ENCODE measurements around the gene ZNF692.

The ZNF692 gene

DNA sequence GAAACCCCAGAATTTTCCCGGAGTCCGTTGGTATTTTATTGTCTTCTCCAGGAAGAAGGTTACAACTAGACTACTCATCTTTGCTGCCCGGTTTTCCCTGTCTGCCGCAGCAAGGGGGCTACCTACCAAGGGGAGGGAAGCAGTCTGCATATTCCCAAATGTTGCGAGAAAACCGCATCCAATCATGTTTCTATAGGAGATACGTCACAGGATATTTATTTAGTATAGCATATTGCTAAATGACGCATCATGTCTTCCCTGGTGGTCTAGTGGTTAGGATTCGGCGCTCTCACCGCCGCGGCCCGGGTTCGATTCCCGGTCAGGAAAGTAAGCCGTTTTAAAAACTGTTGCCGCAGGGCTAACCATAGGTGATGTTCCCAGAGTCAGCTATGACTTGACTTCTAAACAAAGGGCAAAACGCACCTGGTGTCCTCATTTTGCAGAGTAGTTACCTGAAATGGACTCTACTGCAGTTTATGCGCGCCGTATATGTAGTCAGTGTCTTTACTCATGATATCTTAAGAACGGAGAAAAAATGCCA lies 15.2 kb upstream of the ZNF692 start:
- peak; percentile 53 to 90 (median 78) for DNase-seq

DNA sequence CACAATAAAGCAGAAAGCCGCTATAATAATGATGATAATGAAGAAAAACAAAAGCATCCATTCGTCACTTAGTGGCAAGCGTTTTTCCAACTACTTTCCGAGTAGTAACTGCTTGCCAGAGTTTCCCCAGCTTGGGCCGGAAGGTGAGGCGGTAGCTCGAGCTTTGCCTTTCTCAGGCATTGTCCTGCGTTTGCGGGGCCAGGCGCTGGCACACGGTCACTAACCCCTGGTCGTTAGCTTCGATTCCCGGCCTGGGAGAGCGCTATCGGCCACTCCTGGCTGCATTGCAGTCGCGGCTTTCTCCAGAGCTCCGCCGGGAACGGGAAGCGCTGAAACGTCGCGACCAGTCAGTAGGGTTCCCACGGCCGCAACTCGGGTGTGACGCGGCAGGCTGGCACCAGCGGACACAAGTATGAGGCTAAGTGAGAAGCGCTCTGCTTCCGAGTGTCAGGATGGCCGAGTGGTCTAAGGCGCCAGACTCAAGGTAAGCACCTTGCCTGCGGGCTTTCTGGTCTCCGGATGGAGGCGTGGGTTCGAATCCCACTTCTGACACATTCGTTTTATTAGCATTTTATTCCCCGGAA lies 14.6 kb upstream of the ZNF692 start:
- DNase-seq: peak; percentile 58 to 95 (median 88)

GRCh38 chr1:248872752-248873408 lies 14.0 kb upstream of the ZNF692 start:
- peak in 2 of 5 experiments; percentile 42 to 51 for DNase-seq

- no peak for DNase-seq
These were observed 13.0 kb upstream of the ZNF692 start for GRCh38 chr1:248871837-248872401.

DNA sequence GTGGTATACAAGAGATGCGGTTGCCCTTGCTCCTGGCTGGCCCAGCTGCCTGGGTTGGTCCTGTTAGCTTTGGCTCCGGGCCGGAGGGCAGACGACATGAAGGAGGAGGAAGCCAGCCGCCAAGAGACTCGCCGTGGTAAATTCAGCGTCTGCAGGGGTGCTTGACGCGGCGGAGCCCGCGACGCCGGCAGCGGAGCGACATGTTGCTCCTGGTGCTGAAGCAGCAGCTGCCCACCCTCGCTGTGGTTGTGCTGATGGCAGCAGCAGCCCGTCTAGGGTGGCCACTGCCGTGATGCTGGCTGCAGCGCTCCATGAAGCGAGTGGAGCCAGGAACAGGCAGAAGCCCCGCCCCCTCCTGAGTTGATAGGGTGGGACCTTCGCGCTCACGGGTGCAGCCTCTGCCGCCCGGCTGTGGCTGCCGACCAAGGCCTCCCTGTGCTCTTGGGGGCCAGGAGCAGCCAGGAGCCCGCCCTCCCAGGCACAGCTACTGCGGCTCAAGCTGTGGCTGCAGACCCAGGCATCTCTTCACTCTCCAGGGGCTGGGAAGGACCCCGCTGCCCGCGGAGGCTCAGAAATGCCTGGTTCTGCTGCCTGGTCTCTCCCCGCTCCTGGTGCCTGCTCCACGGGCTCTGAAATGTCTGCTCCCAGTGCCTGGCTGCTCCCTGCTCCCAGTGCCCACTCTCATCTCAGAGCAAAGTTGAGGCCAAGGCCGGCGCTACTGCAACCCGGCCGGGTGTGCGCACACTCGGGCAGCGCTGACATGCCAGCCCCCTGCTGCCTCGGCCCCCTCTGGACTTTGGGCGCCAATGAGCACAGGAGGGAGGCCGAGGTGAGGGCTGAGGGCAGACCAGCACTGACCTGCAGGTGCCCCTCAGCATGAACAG lies 4.4 kb upstream of the ZNF692 start:
- DNase-seq: peak; percentile 65 to 87 (median 71)

- no peak for DNase-seq
These were observed 3.8 kb upstream of the ZNF692 start for GRCh38 chr1:248862695-248862997.

DNA sequence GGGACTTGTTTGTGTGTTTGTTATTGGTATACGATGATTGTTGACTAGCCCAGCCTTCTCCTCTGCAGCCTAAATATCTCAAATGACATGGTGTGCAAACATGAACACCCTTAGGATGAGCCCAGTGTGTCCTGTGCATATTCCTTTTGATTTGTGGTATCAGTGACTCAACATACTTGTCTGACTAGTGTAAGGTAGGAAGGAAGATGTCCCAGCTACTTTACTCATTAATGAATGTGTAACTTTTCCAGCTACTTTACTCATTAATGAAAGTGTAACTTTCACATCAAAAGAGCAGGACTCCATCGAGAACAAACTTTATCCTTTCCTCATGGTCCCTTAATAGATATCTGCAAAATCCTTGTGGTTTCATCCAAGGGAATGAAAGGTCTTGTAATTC lies 2.7 kb upstream of the ZNF692 start:
- DNase-seq: no peak

GRCh38 chr1:248860007-248860406 lies 1.1 kb upstream of the ZNF692 start:
- DNase-seq: no peak

DNA sequence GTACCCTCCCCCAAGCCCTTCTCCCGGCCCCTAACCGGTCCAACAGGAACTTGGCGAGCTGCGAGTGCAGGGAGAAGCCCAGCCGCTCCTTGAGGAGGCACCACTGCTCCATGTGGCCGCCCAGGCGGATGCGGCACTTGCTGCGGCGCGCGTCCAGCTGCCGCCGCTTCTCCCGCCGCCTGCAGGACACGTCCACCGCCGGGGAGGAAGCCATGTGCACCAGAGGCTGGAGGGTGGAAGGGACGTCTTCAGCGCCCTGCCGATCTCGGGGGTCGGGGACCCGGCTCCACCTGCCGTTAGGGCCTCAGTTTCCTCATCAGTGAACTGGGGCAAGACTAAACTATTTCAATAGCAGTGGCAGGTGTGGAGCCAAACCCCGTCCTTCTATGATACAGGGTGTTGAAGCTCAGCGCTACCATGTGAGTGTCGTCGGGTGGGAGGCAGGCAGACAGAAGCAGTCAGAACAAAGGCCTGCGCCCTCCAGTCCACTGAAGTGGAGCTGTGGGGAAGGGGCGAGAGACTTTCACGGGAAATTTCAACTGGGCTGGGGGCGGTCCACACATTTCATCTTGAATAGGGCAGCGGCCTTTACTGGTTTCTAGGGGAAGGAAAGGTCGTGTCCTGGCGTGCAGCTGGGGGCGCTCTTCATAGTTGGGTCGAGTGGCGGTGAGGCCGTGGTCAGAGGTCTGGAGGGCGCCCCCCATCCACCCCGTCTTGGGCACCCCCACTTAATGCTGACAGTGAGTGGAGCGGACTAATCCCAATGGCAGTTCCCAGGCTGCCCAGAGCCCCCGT lies 592 bp downstream of the ZNF692 start:
- peak in 1 of 5 experiments; percentile 56 for DNase-seq

GRCh38 chr1:248857749-248858095 lies 1.2 kb downstream of the ZNF692 start:
- DNase-seq: no peak

- no peak for DNase-seq
These were observed 1.7 kb downstream of the ZNF692 start for GRCh38 chr1:248857201-248857600.

DNA sequence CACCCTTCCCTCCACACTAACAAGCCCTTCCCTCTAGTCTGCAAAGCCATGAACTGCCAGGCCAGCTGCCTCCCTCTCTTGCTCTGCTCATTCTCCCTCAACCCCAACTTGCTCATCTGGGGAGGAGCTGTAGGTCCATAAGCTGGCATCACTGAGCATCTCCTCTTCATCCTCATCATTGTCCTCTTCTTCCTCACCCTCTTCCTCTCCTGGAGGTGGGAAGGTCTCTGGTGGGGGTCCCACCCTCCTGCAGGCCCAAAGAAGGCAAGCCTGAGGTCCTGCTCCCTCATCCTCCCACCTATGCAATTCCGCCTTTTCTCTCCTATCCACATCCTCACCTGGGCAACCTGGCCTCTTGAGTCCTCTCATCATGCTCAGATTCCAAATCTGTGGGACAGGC lies 2.7 kb downstream of the ZNF692 start:
- DNase-seq: no peak

DNA sequence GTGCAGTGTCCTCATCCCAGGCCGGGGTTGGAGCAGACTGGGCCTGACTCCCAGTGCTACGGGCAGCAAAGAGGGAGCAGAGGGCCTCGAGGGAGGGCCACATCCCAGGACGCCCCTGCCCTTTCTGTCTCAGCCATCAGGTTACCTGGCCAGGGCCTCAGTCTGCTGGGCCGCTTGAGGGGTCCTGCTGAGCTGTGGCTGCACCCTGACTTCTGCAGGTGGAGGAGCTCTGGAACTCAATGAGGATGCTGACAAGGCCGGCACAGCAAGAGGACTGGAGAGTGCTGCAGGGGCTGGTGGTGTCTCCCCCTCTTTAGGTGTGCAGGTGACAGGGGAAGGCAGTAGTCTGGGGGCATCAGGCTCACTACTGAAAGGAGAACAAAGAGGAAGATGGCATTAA lies 3.3 kb downstream of the ZNF692 start:
- no peak for DNase-seq

GRCh38 chr1:248853663-248854375 lies 5.1 kb downstream of the ZNF692 start:
- peak in 1 of 5 experiments; percentile 75 for DNase-seq

DNA sequence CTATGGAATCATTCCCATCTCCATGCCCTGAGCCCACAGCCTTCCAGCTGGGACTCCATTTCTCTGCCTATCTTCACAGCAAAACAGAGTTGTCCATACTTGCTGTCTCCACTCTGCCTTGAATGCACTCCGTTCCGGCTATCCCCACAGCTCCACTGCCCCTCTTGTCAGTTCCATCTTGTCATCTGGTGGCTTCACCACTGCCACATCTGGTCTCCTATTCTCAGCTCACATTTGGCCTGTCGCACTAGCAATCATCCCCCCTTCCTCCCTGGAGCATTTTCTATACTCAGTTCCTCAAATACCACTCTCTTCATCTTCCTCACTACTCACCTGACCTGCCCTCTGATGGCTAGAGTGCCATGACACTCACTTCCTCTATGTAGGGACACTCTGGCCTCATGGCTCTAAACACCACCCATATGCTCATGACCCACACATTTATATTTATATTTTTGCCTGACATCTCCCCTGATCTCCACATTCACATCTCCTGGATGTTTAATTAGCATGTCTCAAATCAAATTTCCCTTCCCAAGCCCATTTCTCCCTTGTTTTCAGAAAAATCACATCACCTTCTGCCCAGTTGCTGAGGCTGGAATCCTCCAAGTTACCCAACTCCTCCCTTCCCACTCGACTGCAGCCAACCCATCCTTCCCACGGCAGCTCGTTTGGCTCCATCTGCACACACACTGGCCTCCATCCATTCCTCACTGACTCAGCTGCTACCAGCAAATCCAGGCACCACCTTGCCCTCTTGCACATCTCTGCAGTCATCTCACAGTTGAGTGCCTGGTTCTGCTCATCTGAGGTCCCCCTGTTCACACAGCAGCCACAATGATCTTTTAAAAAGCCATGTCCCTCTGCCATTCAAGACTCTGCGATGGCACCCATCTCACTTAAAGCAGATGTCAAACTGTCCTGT lies 6.1 kb downstream of the ZNF692 start:
- DNase-seq: no peak

GRCh38 chr1:248851390-248851789 lies 7.5 kb downstream of the ZNF692 start:
- DNase-seq: no peak

DNA sequence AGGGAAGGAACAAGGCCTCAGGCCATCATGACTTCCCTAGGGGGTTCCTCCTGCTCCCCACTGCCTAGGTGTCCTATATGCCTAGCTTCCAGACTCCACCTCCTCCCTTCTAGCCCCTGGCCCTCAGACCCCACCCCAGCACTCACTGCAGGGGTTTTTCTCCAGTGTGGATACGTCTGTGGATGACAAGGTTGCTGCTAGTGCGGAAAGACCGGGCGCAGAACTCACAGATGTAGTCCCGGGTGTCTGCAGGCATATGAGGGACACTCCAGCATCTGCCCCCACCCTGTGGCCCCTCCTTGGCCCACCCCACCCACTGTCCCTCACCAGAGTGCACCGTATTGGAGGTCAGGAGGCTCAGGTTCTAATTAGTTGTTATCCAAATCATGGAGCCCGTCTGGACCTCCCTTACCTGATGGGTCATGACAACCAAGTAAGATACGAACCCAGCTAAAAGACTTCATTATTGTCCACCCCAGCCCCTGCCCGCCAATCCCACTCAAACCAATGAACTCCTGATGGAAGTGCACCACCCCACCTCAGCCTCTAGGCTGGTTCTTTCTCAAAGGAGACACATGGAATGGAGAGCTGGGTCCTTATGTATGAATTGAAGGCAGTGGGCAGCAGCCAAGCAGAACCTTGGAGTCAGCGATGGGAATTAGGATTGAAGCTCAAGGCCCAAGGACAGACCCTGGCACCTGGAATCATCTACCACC lies 8.2 kb downstream of the ZNF692 start:
- no peak for DNase-seq

DNA sequence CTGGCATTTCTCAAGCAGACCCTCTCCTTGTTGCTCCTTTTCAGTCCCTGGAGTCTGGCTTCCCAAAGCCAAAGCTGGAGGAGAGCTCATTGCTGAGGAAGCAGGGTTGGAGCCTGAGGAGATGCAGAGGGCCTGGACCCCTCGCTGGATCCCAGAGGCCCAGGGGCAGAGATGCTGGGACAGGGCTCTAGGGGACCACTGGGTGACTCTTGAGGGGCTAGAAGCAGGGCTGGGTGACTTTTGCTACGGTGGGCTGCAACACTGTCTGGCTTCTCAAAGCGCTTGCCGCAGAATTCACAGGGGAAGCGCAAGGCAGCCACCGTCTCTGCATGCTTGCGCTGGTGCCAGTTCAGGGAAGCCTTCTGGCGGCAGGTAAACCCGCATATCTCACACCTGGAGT lies 8.8 kb downstream of the ZNF692 start:
- DNase-seq: no peak

GRCh38 chr1:248849637-248850036 lies 9.2 kb downstream of the ZNF692 start:
- no peak for DNase-seq

DNA sequence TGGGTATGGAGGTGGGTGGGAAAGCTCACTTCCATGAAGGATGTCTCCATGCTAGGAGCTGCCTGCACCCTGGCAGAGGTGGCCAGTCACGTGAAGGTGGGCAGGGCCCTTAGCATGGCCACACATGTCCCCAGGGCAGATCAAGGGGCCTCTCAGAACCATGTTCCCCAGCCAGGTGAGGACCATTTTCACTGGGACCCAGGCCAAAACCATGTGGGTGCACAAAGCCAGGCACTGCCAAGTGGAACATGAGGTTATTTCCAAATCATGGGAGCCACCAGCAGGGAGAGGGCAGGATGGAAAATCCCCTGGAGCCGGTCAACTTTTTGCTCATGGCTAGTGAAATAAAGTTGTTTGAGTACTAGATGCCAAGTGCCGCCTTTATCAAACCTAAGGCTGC lies 9.7 kb downstream of the ZNF692 start:
- DNase-seq: no peak
